Placental pericyte (primary cell): ENCODE measurements around the gene CDH7. TPM values are rescaled to one million over a fixed set of nuclear protein-coding genes. Genes with fewer than 3 reads are reported as not detected.

Experiments used
- total RNA-seq: library from RNA; depleted of rRNA; stranded (reverse); fragments of >200 nt; gene quantifications from 2 replicates; pipeline ENCODE4 v1.2.3, GENCODE V29; 2012

CDH7 gene, protein sequence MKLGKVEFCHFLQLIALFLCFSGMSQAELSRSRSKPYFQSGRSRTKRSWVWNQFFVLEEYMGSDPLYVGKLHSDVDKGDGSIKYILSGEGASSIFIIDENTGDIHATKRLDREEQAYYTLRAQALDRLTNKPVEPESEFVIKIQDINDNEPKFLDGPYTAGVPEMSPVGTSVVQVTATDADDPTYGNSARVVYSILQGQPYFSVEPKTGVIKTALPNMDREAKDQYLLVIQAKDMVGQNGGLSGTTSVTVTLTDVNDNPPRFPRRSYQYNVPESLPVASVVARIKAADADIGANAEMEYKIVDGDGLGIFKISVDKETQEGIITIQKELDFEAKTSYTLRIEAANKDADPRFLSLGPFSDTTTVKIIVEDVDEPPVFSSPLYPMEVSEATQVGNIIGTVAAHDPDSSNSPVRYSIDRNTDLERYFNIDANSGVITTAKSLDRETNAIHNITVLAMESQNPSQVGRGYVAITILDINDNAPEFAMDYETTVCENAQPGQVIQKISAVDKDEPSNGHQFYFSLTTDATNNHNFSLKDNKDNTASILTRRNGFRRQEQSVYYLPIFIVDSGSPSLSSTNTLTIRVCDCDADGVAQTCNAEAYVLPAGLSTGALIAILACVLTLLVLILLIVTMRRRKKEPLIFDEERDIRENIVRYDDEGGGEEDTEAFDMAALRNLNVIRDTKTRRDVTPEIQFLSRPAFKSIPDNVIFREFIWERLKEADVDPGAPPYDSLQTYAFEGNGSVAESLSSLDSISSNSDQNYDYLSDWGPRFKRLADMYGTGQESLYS
- not detected in 2 replicates for total RNA-seq

DNA sequence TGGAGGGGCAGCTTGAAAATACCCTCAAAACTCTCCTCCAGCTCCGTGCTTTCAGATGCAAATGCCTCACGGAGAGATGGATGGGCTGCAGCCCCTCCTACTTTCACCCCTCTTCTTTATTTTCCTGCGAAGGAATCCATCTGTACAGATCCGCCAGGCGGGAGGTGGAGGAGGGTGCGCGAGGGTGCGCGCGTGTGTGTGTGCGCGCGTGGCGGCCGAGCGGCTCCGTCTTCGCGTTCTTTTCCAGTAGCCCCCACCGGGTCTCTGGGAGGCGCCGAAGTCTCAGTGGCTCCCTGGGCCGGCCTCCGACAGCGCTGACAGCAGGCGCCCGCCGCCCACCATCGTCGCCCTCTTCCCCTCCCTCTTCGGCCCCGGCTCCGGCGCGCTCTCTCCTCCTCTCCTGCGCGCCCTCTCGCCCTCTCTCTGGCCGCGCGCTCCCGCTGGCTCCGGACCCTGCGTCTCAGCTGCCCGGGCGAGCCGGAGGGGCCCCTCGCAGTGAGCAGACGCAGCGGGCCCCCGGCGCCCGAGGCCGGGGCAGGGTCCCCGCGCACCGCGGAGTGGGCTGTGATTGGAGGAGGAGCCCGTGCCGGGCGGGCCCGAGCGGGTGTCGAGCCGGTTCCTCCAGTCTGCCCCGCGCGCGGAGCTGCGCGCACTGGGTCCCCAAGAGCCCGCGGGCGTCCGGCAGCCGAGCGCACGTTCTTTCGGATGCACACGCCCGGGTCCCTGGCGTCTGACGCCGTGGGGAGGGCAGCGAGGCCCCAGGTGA lies at the start of gene CDH7:
Gene CDH7 (plus strand): TSS at position 624 of the 766 bp plus-strand sequence. CDS start 11,831 bp downstream, outside the sequence.

